ENCODE measurements around the gene TRIM51.
"Not testable (repeated sequence)": the region's sequence is repeated elsewhere in the genome, so short reads cannot be mapped to it uniquely, and the experiment has no call there.

The TRIM51 gene
- 0 to 1.2 (median 0) reads per million in 17 experiments for total RNA-seq

GRCh38 chr11:55882997-55883396 is at the start of gene TRIM51:
Gene TRIM51, plus strand, starts transcription at chr11:55883297. Its CDS starts 2,132 bp downstream, at chr11:55885429.
- not testable (repeated sequence) for DNase-seq

- no peak for DNase-seq
Measured at GRCh38 chr11:55838452-55838851, 44.6 kb upstream of the TRIM51 start, which contains the start of gene OR5D16. Gene OR5D16, plus strand, starts transcription at chr11:55838752. Its CDS starts 0 bp downstream, at chr11:55838752.

- no peak for DNase-seq
Measured at GRCh38 chr11:55847453-55847852, 35.6 kb upstream of the TRIM51 start.

GRCh38 chr11:55849037-55849436 is 34.1 kb upstream of the TRIM51 start:
- DNase-seq: no peak

- DNase-seq: no peak
Measured at GRCh38 chr11:55852141-55852540, 31.0 kb upstream of the TRIM51 start.

- DNase-seq: no peak
Measured at GRCh38 chr11:55854704-55855103, 28.4 kb upstream of the TRIM51 start.

GRCh38 chr11:55867354-55867753 is 15.7 kb upstream of the TRIM51 start:
- not testable (repeated sequence) for DNase-seq

GRCh38 chr11:55872731-55873130 is 10.4 kb upstream of the TRIM51 start:
- DNase-seq: not testable (repeated sequence)

- not testable (repeated sequence) for DNase-seq
Measured at GRCh38 chr11:55873146-55873545, 10.0 kb upstream of the TRIM51 start.

- DNase-seq: not testable (repeated sequence)
Measured at GRCh38 chr11:55884995-55885394, 1.9 kb downstream of the TRIM51 start.

- DNase-seq: not testable (repeated sequence)
Measured at GRCh38 chr11:55885481-55885880, 2.4 kb downstream of the TRIM51 start.

- no peak for DNase-seq
Measured at GRCh38 chr11:55895216-55895615, 12.1 kb downstream of the TRIM51 start.

- DNase-seq: no peak
Measured at GRCh38 chr11:55902308-55902707, 19.2 kb downstream of the TRIM51 start.

GRCh38 chr11:55914482-55914881 is 31.4 kb downstream of the TRIM51 start, which contains the start of gene OR5W2:
Gene OR5W2, minus strand, starts transcription at chr11:55914582. Its CDS starts 0 bp downstream, at chr11:55914582.
- no peak for DNase-seq

GRCh38 chr11:55920537-55920936 is 37.4 kb downstream of the TRIM51 start:
- DNase-seq: no peak

GRCh38 chr11:55936300-55936699 is 53.2 kb downstream of the TRIM51 start, which contains the start of gene OR5I1:
Gene OR5I1, minus strand, starts transcription at chr11:55936400. Its CDS starts 0 bp downstream, at chr11:55936400.
- DNase-seq: no peak

All from suppressor macrophage (primary cell).